ENCODE data around the gene TMEM43. TPM values are rescaled to one million over a fixed set of nuclear protein-coding genes. Genes with fewer than 3 reads are reported as not detected.

Gene TMEM43
- total RNA-seq, 6 experiments from 2014 or later, result 73.3 to 90.8 (median 80.7) TPM

DNA sequence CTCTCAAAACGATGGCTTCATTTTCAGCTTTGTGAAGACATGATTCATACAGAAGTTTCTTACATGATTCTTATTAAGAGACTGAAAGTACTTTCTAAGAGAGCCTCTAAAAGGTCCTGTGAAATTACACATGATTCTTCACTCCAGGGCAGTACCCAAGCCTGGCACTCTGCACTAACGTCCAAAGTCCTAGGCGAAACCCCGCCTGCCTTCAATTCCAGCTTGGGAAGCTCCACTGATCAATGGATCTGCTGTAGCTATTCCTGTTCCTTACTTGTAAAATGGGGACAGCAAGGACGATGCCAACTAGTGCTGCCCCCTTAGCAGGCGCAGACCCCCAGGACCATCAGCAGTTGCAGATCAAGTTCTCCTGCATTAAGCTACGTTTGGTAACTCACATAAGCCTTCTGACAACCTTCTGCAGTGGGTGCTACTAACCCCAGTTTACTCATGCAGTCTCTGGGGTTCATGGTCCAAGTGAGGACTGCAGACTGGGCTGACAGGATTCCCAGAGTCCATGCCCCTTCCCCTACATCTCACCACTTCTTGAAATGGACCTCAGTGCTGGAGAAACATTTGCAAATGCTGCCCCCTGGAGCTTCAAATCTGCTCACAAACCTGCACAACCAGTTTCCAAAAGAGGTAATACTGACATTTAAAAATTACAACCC is 10.8 kb upstream of the TMEM43 start:
- no peak for DNase-seq
- H3K4me1 Mint-ChIP-seq (ENCODE audit: low read depth), result peaks cover 7% of the 10 kb centered on the region; the same call in 1 of the 2 replicates
- H3K9me3 Mint-ChIP-seq, result no peaks in the 10 kb centered on the region
- no peak overlapping the region for H3K4me3 Mint-ChIP-seq
- H3K27ac Mint-ChIP-seq, result no peak overlapping the region
- no peaks in the 10 kb centered on the region for H3K27me3 Mint-ChIP-seq (ENCODE audit: insufficient read depth)
- peak; percentile 65 for TF ChIP-seq CTCF (IDR thresholded peaks at IDR 0.05)
- H3K36me3 Mint-ChIP-seq (ENCODE audit: low read depth), result peaks cover 21% of the 10 kb centered on the region

GRCh38 chr3:14117468-14118399 is 7.1 kb upstream of the TMEM43 start:
- Mint-ChIP-seq H3K27me3 (ENCODE audit: insufficient read depth) (no peaks in the 10 kb centered on the region), H3K4me1 (ENCODE audit: low read depth) (peaks cover 5% of the 10 kb centered on the region)
- no peak for DNase-seq

DNA sequence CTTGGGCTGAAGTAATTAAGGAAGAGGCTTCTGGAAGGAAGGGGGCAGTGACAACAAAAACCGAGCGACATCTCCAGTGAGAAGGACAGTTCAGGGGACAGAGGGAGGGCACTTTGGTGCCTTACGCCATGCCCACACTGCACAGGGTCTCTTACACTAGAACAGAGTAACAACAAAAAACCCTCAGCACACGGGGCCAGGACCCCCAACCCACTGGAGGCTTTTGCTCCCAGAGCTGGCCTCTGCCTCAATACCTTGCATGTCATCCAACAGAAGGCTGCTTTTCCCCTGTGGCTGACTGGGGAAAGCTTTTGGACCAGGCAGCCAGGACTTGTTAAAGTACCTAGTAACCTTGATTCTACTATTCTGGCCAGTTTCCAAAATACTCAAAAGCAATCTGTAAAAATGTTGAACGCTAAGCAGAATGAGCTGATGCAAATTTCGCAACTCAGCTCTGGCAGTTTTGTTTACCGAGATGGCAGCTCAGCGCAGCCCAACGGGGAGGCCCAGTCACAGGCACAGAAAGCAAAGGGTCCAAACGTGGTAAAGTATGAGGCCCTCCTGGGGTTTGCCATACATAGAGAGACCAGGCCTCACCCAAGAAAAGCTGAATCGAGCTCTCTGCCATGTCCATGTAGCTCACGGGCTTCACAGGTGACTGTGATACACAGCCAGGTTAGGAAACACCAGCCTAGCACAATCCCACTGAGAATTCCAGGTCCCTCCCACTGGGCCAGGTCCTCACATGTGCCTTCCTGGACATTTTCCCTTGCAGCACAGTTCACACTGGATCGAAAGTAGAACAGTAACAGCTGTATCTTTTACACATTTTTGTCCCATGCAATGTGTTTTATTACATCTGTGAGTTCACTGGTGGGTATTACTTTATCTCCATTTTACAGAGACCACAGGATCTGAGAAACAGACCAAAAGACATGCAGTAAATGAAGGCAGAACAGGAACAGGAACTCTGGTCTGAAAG is 6.2 kb upstream of the TMEM43 start:
- H3K9me3 Mint-ChIP-seq, result no peaks in the 10 kb centered on the region
- peaks cover 14% of the 10 kb centered on the region for H3K4me1 Mint-ChIP-seq (ENCODE audit: low read depth)
- peak overlapping the region; percentile 28; the same call in 1 of the 2 replicates for H3K27ac Mint-ChIP-seq
- no peak for DNase-seq
- TF ChIP-seq CTCF (IDR thresholded peaks at IDR 0.05), result no peak
- no peaks in the 10 kb centered on the region; the same call in 1 of the 2 replicates for H3K36me3 Mint-ChIP-seq (ENCODE audit: low read depth)
- no peak overlapping the region for H3K4me3 Mint-ChIP-seq
- no peaks in the 10 kb centered on the region for H3K27me3 Mint-ChIP-seq (ENCODE audit: insufficient read depth)

More at GRCh38 chr3:14117468-14118399, 7.1 kb upstream of the TMEM43 start:
- Mint-ChIP-seq H3K9me3 (no peaks in the 10 kb centered on the region), H3K27ac (no peak overlapping the region), H3K36me3 (ENCODE audit: low read depth) (peaks cover 5% of the 10 kb centered on the region), H3K4me3 (no peak overlapping the region)
- TF ChIP-seq CTCF (IDR thresholded peaks at IDR 0.05), result no peak

- H3K9me3 Mint-ChIP-seq, result no peaks in the 10 kb centered on the region
- no peaks in the 10 kb centered on the region; the same call in 1 of the 2 replicates for H3K36me3 Mint-ChIP-seq (ENCODE audit: low read depth)
- H3K27ac Mint-ChIP-seq, result no peak overlapping the region; the same call in 1 of the 2 replicates
- H3K4me3 Mint-ChIP-seq, result no peak overlapping the region
- H3K27me3 Mint-ChIP-seq (ENCODE audit: insufficient read depth), result no peaks in the 10 kb centered on the region
- peaks cover 18% of the 10 kb centered on the region for H3K4me1 Mint-ChIP-seq (ENCODE audit: low read depth)
- DNase-seq, result no peak
- no peak for TF ChIP-seq CTCF (IDR thresholded peaks at IDR 0.05)
Observed at GRCh38 chr3:14119651-14120050, 5.2 kb upstream of the TMEM43 start.
